ENCODE results near the gene ANKRD44. TPM values are rescaled to one million over a fixed set of nuclear protein-coding genes. Genes with fewer than 3 reads are reported as not detected.

ANKRD44 gene
- total RNA-seq, 4 donors from 2014 or later = 9.1 to 20.8 (median 14.9) TPM

DNA sequence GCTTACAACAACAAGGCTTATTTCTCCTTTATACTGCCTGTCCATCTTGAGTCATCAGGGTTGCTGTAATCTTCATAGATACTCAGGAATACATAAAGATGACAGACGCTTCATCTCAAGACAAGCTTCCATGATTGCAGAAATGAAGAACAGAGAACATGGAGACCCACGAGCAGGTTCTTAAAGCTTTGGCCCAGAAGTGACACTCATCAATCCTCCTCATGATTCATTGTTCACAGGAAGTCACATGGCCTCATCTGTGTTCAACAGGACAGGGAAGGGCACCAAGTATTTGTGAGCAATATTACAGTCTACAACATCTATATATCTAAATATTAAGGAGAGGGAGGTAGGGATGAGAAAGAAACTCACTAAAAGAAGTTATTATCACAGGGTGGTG, 347.5 kb downstream of the ANKRD44 start:
- DNase-seq (ENCODE audit: low spot score in 2 of 2) = no peak
- WGBS, 2 donors = 69 to 74% methylated on average over 2 of the region's 2 CpGs
- intact Hi-C loops (cut with DNase I; ENCODE audit: low total_unique reads) = no loop called here
- H3K4me3 ChIP-seq (ENCODE audit: low read depth, poor library complexity, severe bottlenecking) = no peak overlapping the region
- TF ChIP-seq POLR2A (IDR thresholded peaks at IDR 0.05) = no peak
- TF ChIP-seq, protein P1, sequence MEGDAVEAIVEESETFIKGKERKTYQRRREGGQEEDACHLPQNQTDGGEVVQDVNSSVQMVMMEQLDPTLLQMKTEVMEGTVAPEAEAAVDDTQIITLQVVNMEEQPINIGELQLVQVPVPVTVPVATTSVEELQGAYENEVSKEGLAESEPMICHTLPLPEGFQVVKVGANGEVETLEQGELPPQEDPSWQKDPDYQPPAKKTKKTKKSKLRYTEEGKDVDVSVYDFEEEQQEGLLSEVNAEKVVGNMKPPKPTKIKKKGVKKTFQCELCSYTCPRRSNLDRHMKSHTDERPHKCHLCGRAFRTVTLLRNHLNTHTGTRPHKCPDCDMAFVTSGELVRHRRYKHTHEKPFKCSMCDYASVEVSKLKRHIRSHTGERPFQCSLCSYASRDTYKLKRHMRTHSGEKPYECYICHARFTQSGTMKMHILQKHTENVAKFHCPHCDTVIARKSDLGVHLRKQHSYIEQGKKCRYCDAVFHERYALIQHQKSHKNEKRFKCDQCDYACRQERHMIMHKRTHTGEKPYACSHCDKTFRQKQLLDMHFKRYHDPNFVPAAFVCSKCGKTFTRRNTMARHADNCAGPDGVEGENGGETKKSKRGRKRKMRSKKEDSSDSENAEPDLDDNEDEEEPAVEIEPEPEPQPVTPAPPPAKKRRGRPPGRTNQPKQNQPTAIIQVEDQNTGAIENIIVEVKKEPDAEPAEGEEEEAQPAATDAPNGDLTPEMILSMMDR (IDR thresholded peaks at IDR 0.05) = no peak

DNA sequence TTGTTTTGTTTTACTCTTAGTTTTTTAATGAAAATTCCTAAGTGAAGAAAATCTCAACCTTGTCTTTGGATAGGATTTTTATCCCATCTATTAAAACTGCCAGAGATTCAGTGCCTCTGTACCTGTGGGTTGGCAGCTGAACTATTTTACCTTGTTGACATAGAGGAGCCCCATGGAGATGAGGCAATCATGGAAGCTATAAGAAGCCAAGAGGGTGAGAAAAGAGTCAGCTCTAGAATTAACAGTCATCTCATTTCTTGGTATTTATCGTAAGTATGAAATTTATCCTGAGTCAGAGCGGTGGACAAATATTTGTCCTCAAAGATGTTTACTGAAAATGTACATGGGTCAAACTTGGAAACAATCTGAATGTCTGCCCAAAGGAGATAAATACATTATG, 348.3 kb downstream of the ANKRD44 start:
- no peak for DNase-seq (ENCODE audit: low spot score in 2 of 2)
- no peak overlapping the region for H3K4me3 ChIP-seq (ENCODE audit: low read depth, poor library complexity, severe bottlenecking)
- WGBS, 2 donors = 91 to 95% methylated on average over 2 of the region's 2 CpGs
- TF ChIP-seq, protein P1 (IDR thresholded peaks at IDR 0.05) = no peak
- intact Hi-C loops (cut with DNase I; ENCODE audit: low total_unique reads) = no loop called here

DNA sequence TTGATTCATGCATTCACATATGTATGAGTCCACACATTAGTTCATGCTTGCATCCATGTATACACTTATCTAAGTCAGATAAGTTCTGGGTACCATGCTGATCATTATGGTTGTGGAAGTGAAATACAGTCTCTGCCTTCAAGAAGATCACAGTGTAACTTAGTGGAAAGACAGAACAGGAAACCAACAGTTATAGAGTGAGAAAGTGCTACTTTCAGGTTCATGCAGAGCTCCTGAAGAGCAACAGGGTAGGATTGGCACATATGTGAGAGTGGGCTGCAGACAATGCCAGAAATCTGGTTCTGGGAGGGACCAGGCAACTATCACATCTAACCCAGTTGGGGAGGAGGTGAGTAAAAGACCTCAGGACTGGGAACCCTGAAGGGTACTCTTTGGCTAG, 348.7 kb downstream of the ANKRD44 start:
- TF ChIP-seq, protein P1 (IDR thresholded peaks at IDR 0.05) = no peak
- no peak for TF ChIP-seq POLR2A (IDR thresholded peaks at IDR 0.05)
- no peak overlapping the region for H3K4me3 ChIP-seq (ENCODE audit: low read depth, poor library complexity, severe bottlenecking)
- intact Hi-C loops (cut with DNase I; ENCODE audit: low total_unique reads) = no loop called here
- DNase-seq (ENCODE audit: low spot score in 2 of 2) = no peak

DNA sequence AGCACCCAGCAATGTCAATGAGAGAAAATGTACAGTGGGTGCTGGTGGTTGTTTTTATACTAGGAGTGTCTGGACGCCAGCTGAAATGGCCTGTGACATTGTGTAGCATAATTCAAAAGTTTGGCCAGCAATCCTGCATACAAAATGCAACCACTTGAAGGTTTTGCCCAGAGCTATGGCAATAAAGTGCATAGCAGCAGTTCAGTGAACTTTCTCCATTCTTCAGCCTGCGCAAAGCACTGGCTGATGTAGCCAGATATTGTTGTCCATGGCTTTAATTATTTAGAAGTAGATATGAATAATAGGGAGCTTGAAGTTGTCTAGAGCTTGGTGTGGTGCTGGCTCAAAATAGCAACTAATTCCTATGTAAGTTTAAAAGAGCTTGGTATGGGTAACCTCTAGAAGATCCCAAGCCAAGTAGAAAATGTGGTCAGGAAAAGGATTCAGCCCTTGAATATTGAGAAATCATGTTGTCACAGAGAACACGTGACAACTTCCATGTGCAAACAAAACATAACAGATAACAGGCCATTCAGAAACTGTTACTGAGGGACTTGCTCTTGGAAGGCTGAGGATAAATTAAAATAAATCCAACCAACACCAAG, 350.7 kb downstream of the ANKRD44 start:
- intact Hi-C loops (cut with DNase I; ENCODE audit: low total_unique reads) = no loop called here
- TF ChIP-seq, protein P1 (IDR thresholded peaks at IDR 0.05) = no peak
- TF ChIP-seq POLR2A (IDR thresholded peaks at IDR 0.05) = no peak
- WGBS, 2 donors = 79 to 84% methylated on average over 3 of the region's 3 CpGs
- no peak for DNase-seq (ENCODE audit: low spot score in 2 of 2)
- H3K4me3 ChIP-seq (ENCODE audit: low read depth, poor library complexity, severe bottlenecking) = no peak overlapping the region

DNA sequence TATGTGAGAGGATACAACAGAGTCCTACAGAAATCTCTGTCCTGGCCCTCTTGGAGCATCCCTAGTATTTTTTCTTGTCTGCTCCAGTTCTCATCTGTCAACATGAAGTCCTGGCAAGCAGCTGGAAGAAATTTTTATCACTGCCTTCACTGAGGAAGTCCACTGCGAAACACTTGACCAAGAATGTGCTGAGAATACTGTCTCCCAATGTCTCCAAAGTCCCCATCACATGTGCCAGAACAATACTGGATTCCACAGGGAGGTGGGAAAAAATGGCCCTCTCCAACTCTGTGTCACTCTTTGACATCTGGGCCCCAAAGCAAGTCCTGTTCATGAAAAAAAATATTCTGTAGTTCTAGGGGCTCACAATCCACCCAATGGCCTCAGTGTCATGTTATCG, 351.3 kb downstream of the ANKRD44 start:
- H3K4me3 ChIP-seq (ENCODE audit: low read depth, poor library complexity, severe bottlenecking) = no peak overlapping the region
- WGBS, 2 donors = 83 to 98% methylated on average over 2 of the region's 2 CpGs
- no peak for DNase-seq (ENCODE audit: low spot score in 2 of 2)
- intact Hi-C loops (cut with DNase I; ENCODE audit: low total_unique reads) = no loop called here
- TF ChIP-seq POLR2A (IDR thresholded peaks at IDR 0.05) = no peak
- TF ChIP-seq, protein P1 (IDR thresholded peaks at IDR 0.05) = no peak

DNA sequence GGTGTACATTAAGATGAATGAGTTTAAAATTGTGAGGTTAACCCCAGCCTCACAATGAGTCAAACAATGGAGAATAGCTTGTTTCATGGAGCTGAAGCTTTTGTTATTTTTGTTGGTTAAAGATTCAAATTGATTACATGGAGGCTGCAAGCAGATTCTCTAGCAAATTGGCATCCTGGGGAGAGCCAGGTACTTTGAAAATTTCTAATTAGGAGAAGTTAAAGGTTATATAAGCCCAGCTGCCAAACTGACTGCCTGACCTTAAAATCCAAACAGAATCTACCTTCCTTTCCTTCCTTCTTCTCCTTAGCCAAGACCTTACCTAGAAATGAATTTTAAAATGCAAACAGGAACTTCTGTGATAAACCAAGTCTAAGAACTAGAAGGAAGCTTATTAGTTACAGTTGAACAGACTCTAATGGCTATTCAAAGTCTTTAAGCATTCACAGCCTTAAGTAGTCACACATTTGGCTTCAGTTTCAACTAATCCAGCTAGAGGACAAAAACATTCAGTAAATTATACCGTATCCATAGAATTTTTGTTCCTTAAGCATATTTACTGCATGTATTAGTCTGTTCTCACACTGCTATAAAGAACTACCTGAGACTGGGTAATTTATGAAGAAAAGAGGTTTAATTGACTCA, 352.6 kb downstream of the ANKRD44 start:
- no peak overlapping the region for H3K4me3 ChIP-seq (ENCODE audit: low read depth, poor library complexity, severe bottlenecking)
- intact Hi-C loops (cut with DNase I; ENCODE audit: low total_unique reads) = no loop called here
- no peak for TF ChIP-seq POLR2A (IDR thresholded peaks at IDR 0.05)
- TF ChIP-seq, protein P1 (IDR thresholded peaks at IDR 0.05) = no peak
- DNase-seq (ENCODE audit: low spot score in 2 of 2) = no peak
- WGBS, 2 donors = 77 to 88% methylated on average over 1 of the region's 1 CpG
